Renal cortical epithelial cell (primary cell): ENCODE measurements around the gene CDH15. TPM values are rescaled to one million over a fixed set of nuclear protein-coding genes. Genes with fewer than 3 reads are reported as not detected.
A peak's percentile ranks its signal among the peaks of the same experiment; 100 is the strongest.
"Not testable (repeated sequence)": the region's sequence is repeated elsewhere in the genome, so short reads cannot be mapped to it uniquely, and the experiment has no call there.

ENCODE experiments used
- DNase-seq: peaks from one replicate; pipeline ENCODE4 v3.0.0-alpha.2; 2011; ENCODE audit warnings: low read depth
- total RNA-seq: library from RNA; depleted of rRNA; stranded (reverse); fragments of >200 nt; gene quantifications from 2 replicates; pipeline ENCODE4 v1.2.3, GENCODE V29; 2014

CDH15 gene
- total RNA-seq, 1 donor from 2014 or later = not detected

- DNase-seq = no peak
Measured at GRCh38 chr16:89155851-89156739, 15.5 kb upstream of the CDH15 start.

GRCh38 chr16:89156740-89157645, 14.6 kb upstream of the CDH15 start:
- DNase-seq = no peak

GRCh38 chr16:89157778-89158177, 13.8 kb upstream of the CDH15 start:
- DNase-seq = no peak

- DNase-seq = no peak
Measured at GRCh38 chr16:89159066-89159849, 12.3 kb upstream of the CDH15 start.

GRCh38 chr16:89159850-89160354, 11.6 kb upstream of the CDH15 start:
- no peak for DNase-seq

GRCh38 chr16:89160977-89161701, 10.4 kb upstream of the CDH15 start:
- no peak for DNase-seq

- DNase-seq = no peak
Measured at GRCh38 chr16:89161763-89162713, 9.5 kb upstream of the CDH15 start.

GRCh38 chr16:89163297-89163696, 8.3 kb upstream of the CDH15 start:
- DNase-seq = no peak

GRCh38 chr16:89164436-89164835, 7.1 kb upstream of the CDH15 start:
- no peak for DNase-seq

- no peak for DNase-seq
Measured at GRCh38 chr16:89164847-89165680, 6.5 kb upstream of the CDH15 start.

GRCh38 chr16:89165681-89165979, 5.9 kb upstream of the CDH15 start:
- DNase-seq = not testable (repeated sequence)

- no peak for DNase-seq
Measured at GRCh38 chr16:89166696-89167424, 4.7 kb upstream of the CDH15 start.

GRCh38 chr16:89167425-89167941, 4.1 kb upstream of the CDH15 start:
- DNase-seq = peak; percentile 37

- no peak for DNase-seq
Measured at GRCh38 chr16:89168381-89169189, 3.0 kb upstream of the CDH15 start.

- DNase-seq = no peak
Measured at GRCh38 chr16:89169778-89170177, 1.8 kb upstream of the CDH15 start.

GRCh38 chr16:89170346-89171215, 967 bp upstream of the CDH15 start:
- no peak for DNase-seq
